Vagina (tissue), 2 donors: ENCODE data around the gene MYF6.

Experiments
- CTCF ChIP-seq, 3 experiments: fragments of 450-650 bp in 2 of 3; fragments of 200-600 bp in 1 of 3; sonication (generic) in 1 of 3; IDR thresholded peaks; one replicate each; pipeline ENCODE4 v1.5.1; 2017 to 2019; ENCODE audit warnings: antibody characterized with exemption in 3 of 3, mild to moderate bottlenecking in 2 of 3, moderate library complexity in 2 of 3
- POLR2AphosphoS5 ChIP-seq, 2 donors: sonication (generic); formaldehyde crosslinking; IDR thresholded peaks; one replicate each; pipeline ENCODE4 v1.9.0; 2017; ENCODE audit warnings: antibody characterized with exemption in 2 of 2, mild to moderate bottlenecking in 2 of 2, low read depth in 1 of 2; ENCODE audit not compliant: insufficient read depth in 1 of 2

- TF ChIP-seq CTCF (IDR thresholded peaks at IDR 0.05) (no peak), POLR2AphosphoS5 (IDR thresholded peaks at IDR 0.05; ENCODE audit: insufficient read depth in 1 of 2, low read depth in 1 of 2) (no peak)
Measured at GRCh38 chr12:80752464-80752863, 45.0 kb downstream of the MYF6 start.
